ENCODE measurements around the gene KCNH2. TPM values are rescaled to one million over a fixed set of nuclear protein-coding genes. Genes with fewer than 3 reads are reported as not detected.

KCNH2 gene
- total RNA-seq, 1 experiment from 2014 or later: 1.8 TPM

DNA sequence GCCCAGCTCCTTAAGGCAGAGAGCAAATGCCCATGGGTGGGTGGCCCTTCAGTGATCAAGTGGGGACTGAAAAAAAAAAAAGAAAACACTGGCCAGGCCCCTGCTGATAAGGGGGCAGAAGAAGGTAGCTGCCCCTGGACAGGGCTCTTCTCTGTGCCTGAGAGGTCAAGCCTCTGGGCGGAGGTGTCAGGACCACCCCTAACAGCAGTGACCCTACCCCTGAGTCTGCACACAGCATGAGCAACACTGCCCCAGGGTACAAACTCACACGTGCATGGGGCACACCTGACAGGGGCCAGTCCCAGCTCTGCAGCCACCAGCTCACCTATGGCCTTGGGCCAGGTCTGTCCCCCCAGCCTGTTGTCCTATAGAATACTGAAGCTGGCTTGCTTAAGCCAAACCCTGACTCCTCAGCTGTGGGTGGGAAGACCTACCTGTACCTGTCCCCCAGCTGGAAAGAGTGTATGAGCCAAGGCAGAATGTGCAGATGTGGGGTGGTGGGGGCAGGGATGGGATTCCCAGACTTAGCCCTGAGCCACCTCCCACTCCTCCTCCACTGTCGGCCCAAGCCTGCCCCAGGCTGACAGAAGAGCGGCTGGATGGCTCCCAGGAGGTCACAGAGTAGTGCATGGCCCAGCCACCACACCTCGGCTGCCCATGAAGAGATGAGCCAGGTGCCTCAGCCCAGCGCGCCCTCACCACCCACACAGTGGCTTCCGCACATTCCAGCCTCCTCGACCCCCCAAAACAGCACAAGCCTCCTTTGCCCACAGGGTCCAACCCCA is 23.7 kb downstream of the KCNH2 start:
- DNase-seq (ENCODE audit: low read depth, low spot score): no peak
- no peaks in the 10 kb centered on the region for H3K27me3 ChIP-seq (ENCODE audit: control insufficient read depth, insufficient read depth, low read length)
- H3K4me1 ChIP-seq (ENCODE audit: control insufficient read depth, insufficient read depth, low read length): no peaks in the 10 kb centered on the region
- CTCF ChIA-PET: interaction anchor here (1.2 kb wide), 1 partner anchor 8 kb away, joined by 5 read pairs; no protein-coding TSS in a partner anchor
- TF ChIP-seq, protein P1, sequence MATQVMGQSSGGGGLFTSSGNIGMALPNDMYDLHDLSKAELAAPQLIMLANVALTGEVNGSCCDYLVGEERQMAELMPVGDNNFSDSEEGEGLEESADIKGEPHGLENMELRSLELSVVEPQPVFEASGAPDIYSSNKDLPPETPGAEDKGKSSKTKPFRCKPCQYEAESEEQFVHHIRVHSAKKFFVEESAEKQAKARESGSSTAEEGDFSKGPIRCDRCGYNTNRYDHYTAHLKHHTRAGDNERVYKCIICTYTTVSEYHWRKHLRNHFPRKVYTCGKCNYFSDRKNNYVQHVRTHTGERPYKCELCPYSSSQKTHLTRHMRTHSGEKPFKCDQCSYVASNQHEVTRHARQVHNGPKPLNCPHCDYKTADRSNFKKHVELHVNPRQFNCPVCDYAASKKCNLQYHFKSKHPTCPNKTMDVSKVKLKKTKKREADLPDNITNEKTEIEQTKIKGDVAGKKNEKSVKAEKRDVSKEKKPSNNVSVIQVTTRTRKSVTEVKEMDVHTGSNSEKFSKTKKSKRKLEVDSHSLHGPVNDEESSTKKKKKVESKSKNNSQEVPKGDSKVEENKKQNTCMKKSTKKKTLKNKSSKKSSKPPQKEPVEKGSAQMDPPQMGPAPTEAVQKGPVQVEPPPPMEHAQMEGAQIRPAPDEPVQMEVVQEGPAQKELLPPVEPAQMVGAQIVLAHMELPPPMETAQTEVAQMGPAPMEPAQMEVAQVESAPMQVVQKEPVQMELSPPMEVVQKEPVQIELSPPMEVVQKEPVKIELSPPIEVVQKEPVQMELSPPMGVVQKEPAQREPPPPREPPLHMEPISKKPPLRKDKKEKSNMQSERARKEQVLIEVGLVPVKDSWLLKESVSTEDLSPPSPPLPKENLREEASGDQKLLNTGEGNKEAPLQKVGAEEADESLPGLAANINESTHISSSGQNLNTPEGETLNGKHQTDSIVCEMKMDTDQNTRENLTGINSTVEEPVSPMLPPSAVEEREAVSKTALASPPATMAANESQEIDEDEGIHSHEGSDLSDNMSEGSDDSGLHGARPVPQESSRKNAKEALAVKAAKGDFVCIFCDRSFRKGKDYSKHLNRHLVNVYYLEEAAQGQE (IDR thresholded peaks at IDR 0.05; ENCODE audit: insufficient read depth in 1 of 2, low read depth in 2 of 2, low read length in 1 of 2): no peak
- TF ChIP-seq POLR2AphosphoS5 (IDR thresholded peaks at IDR 0.05; ENCODE audit: low read depth, low read length): no peak
- TF ChIP-seq, protein P2, sequence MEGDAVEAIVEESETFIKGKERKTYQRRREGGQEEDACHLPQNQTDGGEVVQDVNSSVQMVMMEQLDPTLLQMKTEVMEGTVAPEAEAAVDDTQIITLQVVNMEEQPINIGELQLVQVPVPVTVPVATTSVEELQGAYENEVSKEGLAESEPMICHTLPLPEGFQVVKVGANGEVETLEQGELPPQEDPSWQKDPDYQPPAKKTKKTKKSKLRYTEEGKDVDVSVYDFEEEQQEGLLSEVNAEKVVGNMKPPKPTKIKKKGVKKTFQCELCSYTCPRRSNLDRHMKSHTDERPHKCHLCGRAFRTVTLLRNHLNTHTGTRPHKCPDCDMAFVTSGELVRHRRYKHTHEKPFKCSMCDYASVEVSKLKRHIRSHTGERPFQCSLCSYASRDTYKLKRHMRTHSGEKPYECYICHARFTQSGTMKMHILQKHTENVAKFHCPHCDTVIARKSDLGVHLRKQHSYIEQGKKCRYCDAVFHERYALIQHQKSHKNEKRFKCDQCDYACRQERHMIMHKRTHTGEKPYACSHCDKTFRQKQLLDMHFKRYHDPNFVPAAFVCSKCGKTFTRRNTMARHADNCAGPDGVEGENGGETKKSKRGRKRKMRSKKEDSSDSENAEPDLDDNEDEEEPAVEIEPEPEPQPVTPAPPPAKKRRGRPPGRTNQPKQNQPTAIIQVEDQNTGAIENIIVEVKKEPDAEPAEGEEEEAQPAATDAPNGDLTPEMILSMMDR (IDR thresholded peaks at IDR 0.05): no peak
- no peak for TF ChIP-seq TCF7L2 (IDR thresholded peaks at IDR 0.05; ENCODE audit: low read depth, low read length)
- TF ChIP-seq SIN3A (IDR thresholded peaks at IDR 0.05; ENCODE audit: borderline replicate concordance, insufficient read depth, low read depth, low read length): no peak
- H3K9me3 ChIP-seq (ENCODE audit: control insufficient read depth, insufficient read depth, low read depth, low read length): no peaks in the 10 kb centered on the region
- intact Hi-C loops (cut with micrococcal nuclease; ENCODE audit: unreplicated experiment) (no loop called here), in situ Hi-C loops (cut with HindIII; ENCODE audit: low pct_unique_long_range_greater_than_20kb, low sequenced_read_pairs) (no loop called here)
- ATAC-seq: no peak
- no peak overlapping the region; a peak in 1 of 4 replicates for H3K4me3 ChIP-seq (ENCODE audit: low read depth in 2 of 2, low read length in 2 of 2)
- no peaks in the 10 kb centered on the region for H3K36me3 ChIP-seq (ENCODE audit: control insufficient read depth, insufficient read depth, low read length)
- H3K27ac ChIP-seq (ENCODE audit: low read length): no peak overlapping the region
- POLR2A ChIA-PET: no interaction called here
- no TSS peak for BruUV-seq (replicated peaks)

DNA sequence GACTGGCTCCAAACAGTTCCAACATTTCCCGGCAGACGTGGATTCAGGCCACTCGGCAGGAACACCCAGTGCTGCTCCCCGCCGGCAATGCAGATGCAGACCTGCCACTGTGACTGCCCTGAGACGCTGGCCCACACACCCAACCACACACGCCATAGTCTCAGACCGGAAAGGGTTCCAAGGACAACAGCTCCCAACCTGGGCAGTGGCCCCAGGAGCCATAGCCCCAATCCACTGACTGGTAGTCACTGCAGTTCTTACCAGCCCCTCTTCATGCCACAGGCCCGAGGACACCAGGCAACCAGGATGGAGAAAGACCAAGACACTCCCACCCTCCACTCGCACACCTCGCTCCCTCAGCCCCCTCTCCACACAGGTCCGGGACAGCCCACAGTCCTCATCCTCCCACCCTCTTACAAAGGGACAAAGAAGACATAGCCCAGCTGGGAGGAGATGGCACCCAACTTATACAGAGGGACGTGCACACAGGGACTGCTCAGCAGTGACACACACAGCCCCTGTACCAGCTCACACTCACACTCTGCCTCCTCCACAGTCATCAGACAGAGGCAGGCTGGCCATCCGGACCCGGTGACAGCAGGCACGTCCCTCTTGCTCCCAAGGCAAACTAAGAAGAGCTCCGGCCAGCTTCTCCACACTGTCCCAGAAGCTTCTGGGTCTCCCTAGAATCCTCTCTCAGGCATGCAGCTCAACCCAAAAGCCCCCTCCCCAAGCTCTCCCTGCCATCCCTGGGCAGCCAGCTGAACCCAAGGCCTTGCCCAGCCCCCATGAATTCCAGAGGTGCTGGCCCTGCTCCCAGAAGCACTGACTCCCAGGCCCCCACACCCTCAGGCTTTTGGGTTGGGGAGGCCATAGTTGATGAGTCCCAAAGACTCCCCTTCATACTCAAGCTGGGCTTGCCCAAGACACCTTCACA is 24.8 kb downstream of the KCNH2 start:
- no peaks in the 10 kb centered on the region for H3K4me1 ChIP-seq (ENCODE audit: control insufficient read depth, insufficient read depth, low read length)
- ChIA-PET POLR2A (no interaction called here), CTCF (interaction anchor here (0.6 to 1.2 kb wide), 3 partner anchors 9 to 36 kb away, joined by 3 to 9 read pairs (median 5); no protein-coding TSS in a partner anchor)
- H3K27me3 ChIP-seq (ENCODE audit: control insufficient read depth, insufficient read depth, low read length): no peaks in the 10 kb centered on the region
- intact Hi-C loops (cut with micrococcal nuclease; ENCODE audit: unreplicated experiment) (no loop called here), in situ Hi-C loops (cut with HindIII; ENCODE audit: low pct_unique_long_range_greater_than_20kb, low sequenced_read_pairs) (no loop called here)
- H3K27ac ChIP-seq (ENCODE audit: low read length): no peak overlapping the region
- no peak for ATAC-seq
- TF ChIP-seq, protein P2 (IDR thresholded peaks at IDR 0.05): no peak
- TF ChIP-seq TCF7L2 (IDR thresholded peaks at IDR 0.05; ENCODE audit: low read depth, low read length) (no peak), SIN3A (IDR thresholded peaks at IDR 0.05; ENCODE audit: borderline replicate concordance, insufficient read depth, low read depth, low read length) (no peak), POLR2AphosphoS5 (IDR thresholded peaks at IDR 0.05; ENCODE audit: low read depth, low read length) (no peak)
- TF ChIP-seq, protein P1 (IDR thresholded peaks at IDR 0.05; ENCODE audit: insufficient read depth in 1 of 2, low read depth in 2 of 2, low read length in 1 of 2): no peak
- H3K9me3 ChIP-seq (ENCODE audit: control insufficient read depth, insufficient read depth, low read depth, low read length): no peaks in the 10 kb centered on the region
- BruUV-seq (replicated peaks): no TSS peak
- no peaks in the 10 kb centered on the region for H3K36me3 ChIP-seq (ENCODE audit: control insufficient read depth, insufficient read depth, low read length)
- no peak overlapping the region for H3K4me3 ChIP-seq (ENCODE audit: low read depth in 2 of 2, low read length in 2 of 2)
- no peak for DNase-seq (ENCODE audit: low read depth, low spot score)
